ENCODE measurements around the gene SPAG17. TPM values are rescaled to one million over a fixed set of nuclear protein-coding genes. Genes with fewer than 3 reads are reported as not detected.

SPAG17 gene
- polyA plus RNA-seq, 1 donor (not counting 4 experiments of a cell fraction or from before 2014, with no cell fraction given) = 0.52 TPM

DNA sequence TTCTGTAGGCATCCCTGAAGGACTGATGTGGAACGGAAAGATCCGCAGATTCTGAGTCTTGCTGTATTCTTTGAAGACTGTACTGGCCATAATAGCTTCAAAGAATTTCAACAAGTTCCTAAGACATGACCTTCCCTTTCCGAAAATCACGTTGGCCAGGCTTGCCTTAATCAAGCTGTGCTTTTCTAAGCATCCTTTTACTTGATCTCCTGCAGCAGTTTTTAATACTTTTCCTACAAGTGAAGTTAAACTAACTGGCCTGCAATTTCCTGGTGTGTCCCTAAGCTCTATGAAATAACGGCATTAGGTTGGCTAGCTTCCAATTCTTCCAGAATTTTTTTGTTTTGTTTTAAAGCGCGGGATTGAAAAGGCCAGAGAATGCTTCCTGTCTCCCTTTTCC lies 40.3 kb downstream of the SPAG17 start:
- no peak for DNase-seq (ENCODE audit: low read depth, low spot score)
- H2AFZ ChIP-seq (ENCODE audit: control insufficient read depth, low read length) = no peak overlapping the region
- H3K9me1 ChIP-seq (ENCODE audit: control insufficient read depth, extremely low read depth, insufficient read depth, low read length) = no peaks in the 10 kb centered on the region
- no peak overlapping the region for H3K27ac ChIP-seq (ENCODE audit: control insufficient read depth, insufficient read depth, low read length)
- no peaks in the 10 kb centered on the region for H3K9me3 ChIP-seq (ENCODE audit: control insufficient read depth, low read depth, low read length)
- H3K79me2 ChIP-seq (ENCODE audit: control insufficient read depth, insufficient read depth, low read length) = no peaks in the 10 kb centered on the region
- H3K9ac ChIP-seq (ENCODE audit: control insufficient read depth, extremely low read depth, insufficient read depth, low read length) = no peak overlapping the region
- dilution Hi-C loops (cut with MboI; ENCODE audit: extremely low pct_ligation_motif_present, low sequenced_read_pairs) = no loop called here
- TF ChIP-seq CTCF (optimal IDR thresholded peaks at IDR 0.05 in 1 of 3, IDR thresholded peaks at IDR 0.05 in 1 of 3, conservative IDR thresholded peaks at IDR 0.05 in 1 of 3; ENCODE audit: extremely low read depth in 1 of 3, insufficient read depth in 2 of 3, low read length in 3 of 3) (no peak), EZH2 (IDR thresholded peaks at IDR 0.05; ENCODE audit: low read length) (no peak)
- H3K36me3 ChIP-seq (ENCODE audit: control insufficient read depth in 2 of 2, extremely low read depth in 1 of 2, insufficient read depth in 2 of 2, low read length in 2 of 2) = no peaks in the 10 kb centered on the region
- no peaks in the 10 kb centered on the region for H4K20me1 ChIP-seq (ENCODE audit: control insufficient read depth, extremely low read depth, insufficient read depth, low read length)
- H3K4me3 ChIP-seq (ENCODE audit: control insufficient read depth in 2 of 3, extremely low read depth in 1 of 3, insufficient read depth in 2 of 3, low read depth in 1 of 3, low read length in 3 of 3) = no peak overlapping the region
- peaks cover 19% of the 10 kb centered on the region for H3K4me1 ChIP-seq (ENCODE audit: control insufficient read depth, extremely low read depth, insufficient read depth, low read length)
- H3K27me3 ChIP-seq (ENCODE audit: control insufficient read depth, extremely low read depth, insufficient read depth, low read length) = no peaks in the 10 kb centered on the region
- no peak overlapping the region for H3K4me2 ChIP-seq (ENCODE audit: control insufficient read depth, extremely low read depth, insufficient read depth, low read depth, low read length)
- FAIRE-seq = no peak

DNA sequence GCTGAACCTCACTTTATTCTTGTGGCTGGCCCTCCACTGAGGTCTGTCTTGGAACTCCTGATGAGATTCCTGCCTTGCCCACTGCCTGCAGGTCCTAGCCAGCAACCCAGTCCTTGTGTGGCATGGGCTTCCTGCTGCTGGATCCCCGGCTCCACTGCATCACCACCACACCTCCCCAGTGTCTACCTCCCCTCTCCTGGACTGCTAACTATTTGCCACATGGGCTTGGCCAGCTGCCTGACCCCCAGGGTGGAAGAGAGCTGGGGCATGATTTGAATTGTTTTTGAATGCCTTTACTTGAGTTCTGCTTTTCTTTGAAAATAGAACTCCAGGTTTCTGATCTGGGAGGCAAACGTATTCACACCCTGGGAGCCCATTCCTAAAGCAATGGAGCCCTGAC lies 41.2 kb downstream of the SPAG17 start:
- Histone ChIP-seq H3K79me2 (ENCODE audit: control insufficient read depth, insufficient read depth, low read length) (no peaks in the 10 kb centered on the region), H3K36me3 (ENCODE audit: control insufficient read depth in 2 of 2, extremely low read depth in 1 of 2, insufficient read depth in 2 of 2, low read length in 2 of 2) (no peaks in the 10 kb centered on the region), H3K4me1 (ENCODE audit: control insufficient read depth, extremely low read depth, insufficient read depth, low read length) (peaks cover 19% of the 10 kb centered on the region), H3K4me3 (ENCODE audit: control insufficient read depth in 2 of 3, extremely low read depth in 1 of 3, insufficient read depth in 2 of 3, low read depth in 1 of 3, low read length in 3 of 3) (no peak overlapping the region), H3K9me3 (ENCODE audit: control insufficient read depth, low read depth, low read length) (no peaks in the 10 kb centered on the region), H3K4me2 (ENCODE audit: control insufficient read depth, extremely low read depth, insufficient read depth, low read depth, low read length) (no peak overlapping the region), H3K9ac (ENCODE audit: control insufficient read depth, extremely low read depth, insufficient read depth, low read length) (no peak overlapping the region), H3K9me1 (ENCODE audit: control insufficient read depth, extremely low read depth, insufficient read depth, low read length) (no peaks in the 10 kb centered on the region), H3K27ac (ENCODE audit: control insufficient read depth, insufficient read depth, low read length) (no peak overlapping the region), H4K20me1 (ENCODE audit: control insufficient read depth, extremely low read depth, insufficient read depth, low read length) (no peaks in the 10 kb centered on the region), H3K27me3 (ENCODE audit: control insufficient read depth, extremely low read depth, insufficient read depth, low read length) (no peaks in the 10 kb centered on the region), H2AFZ (ENCODE audit: control insufficient read depth, low read length) (no peak overlapping the region)
- DNase-seq (ENCODE audit: low read depth, low spot score) (no peak), FAIRE-seq (no peak)
- dilution Hi-C loops (cut with MboI; ENCODE audit: extremely low pct_ligation_motif_present, low sequenced_read_pairs) = no loop called here
- TF ChIP-seq EZH2 (IDR thresholded peaks at IDR 0.05; ENCODE audit: low read length) = no peak
- no peak for TF ChIP-seq CTCF (optimal IDR thresholded peaks at IDR 0.05 in 1 of 3, IDR thresholded peaks at IDR 0.05 in 1 of 3, conservative IDR thresholded peaks at IDR 0.05 in 1 of 3; ENCODE audit: extremely low read depth in 1 of 3, insufficient read depth in 2 of 3, low read length in 3 of 3)
